Measurements from ENCODE around the gene COL4A2.

DNA sequence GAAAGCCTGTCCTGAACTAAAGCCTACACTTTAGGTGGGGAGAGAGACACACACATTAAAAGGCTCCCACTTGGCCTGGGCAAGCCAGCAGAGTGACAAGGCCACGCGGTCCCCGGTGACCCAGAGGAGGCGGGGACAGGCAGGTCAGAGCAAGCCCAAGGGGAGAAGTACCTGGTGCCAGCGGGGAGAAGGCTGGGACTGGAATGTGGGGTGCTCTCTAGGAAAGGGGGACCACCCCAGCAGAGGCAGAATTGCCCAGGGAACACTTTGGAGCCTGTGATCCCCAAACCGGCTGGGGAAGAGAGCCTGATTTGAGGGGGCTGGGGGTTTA lies 172.1 kb downstream of the COL4A2 start:
- TF ChIP-seq EZH2 (IDR thresholded peaks at IDR 0.05) (no peak), POLR2AphosphoS5 (IDR thresholded peaks at IDR 0.05; ENCODE audit: borderline replicate concordance, low read depth, low read length) (no peak), FOXP2 (optimal IDR thresholded peaks at IDR 0.05; ENCODE audit: control extremely low read depth, extremely low read length, insufficient read depth) (no peak)
